Fibroblast of lung (primary cell): ENCODE measurements around the gene HES7.

Experiments
- EZH2 ChIP-seq: IDR thresholded peaks from 2 replicates; pipeline ENCODE4 v1.5.1; 2012; ENCODE audit warnings: low read length, control low read depth, mild to moderate bottlenecking; ENCODE audit errors: missing control alignments
- TF ChIP-seq, protein P1 (sequence below), 2 donors: IDR thresholded peaks in 1 of 2; conservative IDR thresholded peaks in 1 of 2; 1 replicate in 1 of 2; 2 replicates in 1 of 2; pipeline ENCODE4 v1.5.1; 2011 to 2012; ENCODE audit warnings: low read length in 2 of 2, control low read depth in 1 of 2, inconsistent platforms in 1 of 2, low read depth in 1 of 2, mild to moderate bottlenecking in 1 of 2

DNA sequence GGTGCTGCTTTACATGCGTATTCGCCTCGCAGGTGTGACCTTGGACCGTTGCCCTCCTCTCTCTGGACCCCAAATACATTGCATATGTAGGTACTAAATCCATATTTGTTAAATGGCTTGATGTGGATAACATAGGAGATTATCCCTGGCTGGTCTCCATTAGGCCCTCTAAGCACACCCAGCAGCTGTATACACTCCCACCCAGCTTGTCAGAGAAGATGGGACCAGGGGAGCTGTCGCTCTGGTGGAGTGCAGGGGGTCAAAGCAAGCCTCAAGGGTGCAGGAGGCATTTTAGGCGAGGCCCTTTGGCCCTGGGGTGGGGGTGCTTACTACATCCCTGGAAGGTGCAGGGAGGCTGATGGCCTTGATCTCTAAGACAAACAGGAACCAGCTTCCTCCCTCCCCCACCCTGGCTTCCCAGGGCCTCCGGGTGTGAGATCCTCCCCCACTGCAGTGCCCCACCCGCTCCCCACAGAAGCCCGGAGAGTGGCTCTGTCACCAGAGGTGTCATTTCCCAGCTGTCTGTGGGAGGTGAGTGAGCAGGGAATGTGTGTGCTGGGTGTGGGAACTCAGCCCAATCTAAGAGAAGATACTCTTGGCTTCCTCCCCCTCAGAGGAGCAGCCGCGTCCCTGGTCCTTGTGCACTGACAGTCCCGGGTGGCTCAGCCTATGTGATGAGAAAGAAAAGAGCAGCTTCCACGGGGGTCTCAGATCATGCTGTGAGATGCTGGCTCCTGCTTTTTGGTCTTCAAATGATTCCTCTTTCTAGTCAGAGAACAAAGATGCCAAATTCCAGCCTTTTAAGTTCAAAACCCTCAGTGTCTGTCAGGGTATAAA lies 40.3 kb upstream of the HES7 start:
- TF ChIP-seq, protein P1, sequence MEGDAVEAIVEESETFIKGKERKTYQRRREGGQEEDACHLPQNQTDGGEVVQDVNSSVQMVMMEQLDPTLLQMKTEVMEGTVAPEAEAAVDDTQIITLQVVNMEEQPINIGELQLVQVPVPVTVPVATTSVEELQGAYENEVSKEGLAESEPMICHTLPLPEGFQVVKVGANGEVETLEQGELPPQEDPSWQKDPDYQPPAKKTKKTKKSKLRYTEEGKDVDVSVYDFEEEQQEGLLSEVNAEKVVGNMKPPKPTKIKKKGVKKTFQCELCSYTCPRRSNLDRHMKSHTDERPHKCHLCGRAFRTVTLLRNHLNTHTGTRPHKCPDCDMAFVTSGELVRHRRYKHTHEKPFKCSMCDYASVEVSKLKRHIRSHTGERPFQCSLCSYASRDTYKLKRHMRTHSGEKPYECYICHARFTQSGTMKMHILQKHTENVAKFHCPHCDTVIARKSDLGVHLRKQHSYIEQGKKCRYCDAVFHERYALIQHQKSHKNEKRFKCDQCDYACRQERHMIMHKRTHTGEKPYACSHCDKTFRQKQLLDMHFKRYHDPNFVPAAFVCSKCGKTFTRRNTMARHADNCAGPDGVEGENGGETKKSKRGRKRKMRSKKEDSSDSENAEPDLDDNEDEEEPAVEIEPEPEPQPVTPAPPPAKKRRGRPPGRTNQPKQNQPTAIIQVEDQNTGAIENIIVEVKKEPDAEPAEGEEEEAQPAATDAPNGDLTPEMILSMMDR (conservative IDR thresholded peaks at IDR 0.05 in 1 of 2, IDR thresholded peaks at IDR 0.05 in 1 of 2; ENCODE audit: low read depth in 1 of 2, low read length in 2 of 2): no peak
- no peak for TF ChIP-seq EZH2
